HepG2 (cell line): ENCODE results near the gene HNF1B. TPM values are rescaled to one million over a fixed set of nuclear protein-coding genes. Genes with fewer than 3 reads are reported as not detected.

Experiments used
- EED ChIP-seq: sonication (generic); formaldehyde crosslinking; IDR thresholded peaks from 2 replicates; pipeline ENCODE4 v1.5.0; 2020; ENCODE audit warnings: mild to moderate bottlenecking, missing genetic modification reagents
- JUND ChIP-seq: sonication (generic); formaldehyde crosslinking; IDR thresholded peaks from 2 replicates; pipeline ENCODE4 v1.8.0; 2022; ENCODE audit warnings: mild to moderate bottlenecking, missing genetic modification reagents
- MBD4 ChIP-seq: IDR thresholded peaks from 2 replicates; pipeline ENCODE4 v1.6.1; 2012; ENCODE audit warnings: low read length, inconsistent platforms, borderline replicate concordance
- MTA1 ChIP-seq: sonication (generic); formaldehyde crosslinking; IDR thresholded peaks from 2 replicates; pipeline ENCODE4 v1.4.0; 2020; ENCODE audit warnings: missing genetic modification reagents, mild to moderate bottlenecking, borderline replicate concordance
- NFATC3 ChIP-seq: sonication (generic); formaldehyde crosslinking; IDR thresholded peaks from 2 replicates; pipeline ENCODE4 v1.5.1; 2020; ENCODE audit warnings: mild to moderate bottlenecking, missing genetic modification reagents
- NFKBIZ ChIP-seq: IDR thresholded peaks from 2 replicates; pipeline ENCODE4 v1.6.1; 2018; ENCODE audit warnings: missing genetic modification reagents, missing compliant biosample characterization
- NR2F1 ChIP-seq, 2 experiments: fragments of 450-650 bp in 1 of 2; formaldehyde crosslinking in 1 of 2; IDR thresholded peaks; 2 replicates each; pipeline versions ENCODE4 v1.5.0 to v1.6.1; 2016 to 2020; ENCODE audit warnings: mild to moderate bottlenecking in 1 of 2, missing compliant biosample characterization in 1 of 2, missing genetic modification reagents in 1 of 2, moderate library complexity in 1 of 2
- NR3C1 ChIP-seq: sonication (generic); formaldehyde crosslinking; IDR thresholded peaks from 2 replicates; pipeline ENCODE4 v1.4.0; 2020; ENCODE audit warnings: missing genetic modification reagents
- STAT5B ChIP-seq: sonication (generic); formaldehyde crosslinking; IDR thresholded peaks from 2 replicates; pipeline ENCODE4 v1.4.0; 2020; ENCODE audit warnings: missing genetic modification reagents
- XBP1 ChIP-seq: sonication (generic); formaldehyde crosslinking; IDR thresholded peaks from 2 replicates; pipeline ENCODE4 v1.5.0; 2020; ENCODE audit warnings: missing genetic modification reagents
- ZFAT ChIP-seq: sonication (generic); formaldehyde crosslinking; conservative IDR thresholded peaks from 2 replicates; pipeline ENCODE4 v1.8.1; 2023; ENCODE audit warnings: missing genetic modification reagents, inconsistent platforms
- ZNF326 ChIP-seq: sonication (generic); formaldehyde crosslinking; IDR thresholded peaks from 2 replicates; pipeline ENCODE4 v1.4.0; 2020; ENCODE audit warnings: missing genetic modification reagents, borderline replicate concordance
- ZNF737 ChIP-seq: sonication (generic); formaldehyde crosslinking; IDR thresholded peaks from 2 replicates; pipeline ENCODE4 v1.5.0; 2020; ENCODE audit warnings: missing genetic modification reagents, mild to moderate bottlenecking, borderline replicate concordance
- ZNF747 ChIP-seq: sonication (generic); formaldehyde crosslinking; IDR thresholded peaks from 2 replicates; pipeline ENCODE4 v1.8.1; 2023; ENCODE audit warnings: missing genetic modification reagents, mild to moderate bottlenecking, borderline replicate concordance
- polyA plus RNA-seq, 8 experiments: library from polyadenylated mRNA; depleted of rRNA in 3 of 8; stranded (reverse) in 7 of 8; unstranded in 1 of 8; fragments of >200 nt; fragmentation: Illumina TruSeq in 4 of 8; extraction: Trizol in 4 of 8; gene quantifications; 2 replicates each; pipeline versions ENCODE4 v1.2.1 to v1.2.3, GENCODE V29; 2011 to 2016; ENCODE audit warnings: low read depth in 4 of 8, missing spikeins in 1 of 8, mixed read lengths in 1 of 8; ENCODE audit not compliant: insufficient read depth in 1 of 8
- total RNA-seq, 5 experiments: library from RNA; depleted of rRNA; stranded (reverse); fragments of >200 nt; fragmentation: Illumina TruSeq; extraction: Trizol; gene quantifications; 2 replicates each; pipeline ENCODE4 v1.2.3, GENCODE V29; 2016; ENCODE audit warnings: low read depth in 1 of 5
- TF ChIP-seq, protein P1 (sequence below): sonication (generic); formaldehyde crosslinking; IDR thresholded peaks from 2 replicates; pipeline ENCODE4 v1.5.0; 2020; ENCODE audit warnings: missing genetic modification reagents
- TF ChIP-seq, protein P2 (sequence below), 2 experiments: fragments of 450-650 bp in 1 of 2; sonication (generic) in 1 of 2; formaldehyde crosslinking in 1 of 2; IDR thresholded peaks; 2 replicates each; pipeline versions ENCODE4 v1.6.1 to v1.8.0; 2016 to 2022; ENCODE audit warnings: antibody characterized with exemption in 1 of 2, mild to moderate bottlenecking in 1 of 2, missing genetic modification reagents in 1 of 2
- TF ChIP-seq, protein P3 (sequence below): sonication (generic); formaldehyde crosslinking; IDR thresholded peaks from 2 replicates; pipeline ENCODE4 v1.8.1; 2023; ENCODE audit warnings: mild to moderate bottlenecking, missing genetic modification reagents, borderline replicate concordance
- TF ChIP-seq, protein P4 (sequence below): IDR thresholded peaks from 2 replicates; pipeline ENCODE4 v1.6.1; 2012; ENCODE audit warnings: low read depth, low read length, improper control_type of control experiment

Gene HNF1B
- total and polyA plus RNA-seq, 2 of the 13 experiments (the other 11 are each of a cell fraction or from before 2014, with no cell fraction given): 1.9 to 5.3 TPM

DNA sequence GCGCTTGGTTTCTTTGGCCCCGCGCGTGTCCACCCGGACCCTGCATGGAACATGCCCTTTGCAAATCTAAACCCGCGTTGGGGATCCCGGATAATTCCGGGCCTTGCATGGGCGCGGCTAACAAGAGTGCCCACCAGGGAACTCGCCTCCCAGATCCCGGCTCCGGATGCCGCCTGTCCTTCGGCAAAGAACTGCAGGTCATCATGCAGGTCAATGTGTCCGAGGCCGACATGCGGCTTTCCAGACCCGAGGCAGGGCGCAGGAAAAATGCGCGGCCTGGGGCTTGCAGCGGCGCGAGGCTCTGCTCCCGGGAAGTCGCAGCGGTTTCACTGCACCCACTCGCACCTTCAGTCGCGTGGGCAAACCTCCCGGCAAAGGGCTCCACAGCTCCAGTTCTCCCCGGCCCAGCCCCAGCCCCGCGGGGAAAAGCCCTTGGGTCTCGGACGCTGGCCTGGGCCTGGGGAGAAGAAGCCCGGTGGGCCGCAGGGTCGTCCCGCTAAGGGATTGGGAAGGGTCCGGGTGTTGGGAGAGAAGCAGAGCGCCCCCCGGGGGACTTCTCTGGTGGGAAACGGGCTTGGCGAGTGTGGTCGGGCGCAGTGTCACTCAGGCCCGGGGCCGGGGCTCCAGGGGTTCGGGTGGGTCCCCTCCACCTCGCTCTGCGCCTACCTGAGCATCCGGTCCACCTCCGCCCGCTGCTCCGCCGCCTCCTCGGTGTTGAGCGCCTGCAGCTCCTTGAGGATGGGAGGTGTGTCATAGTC lies 805 bp downstream of the HNF1B start (continued):
- TF ChIP-seq, protein P1, sequence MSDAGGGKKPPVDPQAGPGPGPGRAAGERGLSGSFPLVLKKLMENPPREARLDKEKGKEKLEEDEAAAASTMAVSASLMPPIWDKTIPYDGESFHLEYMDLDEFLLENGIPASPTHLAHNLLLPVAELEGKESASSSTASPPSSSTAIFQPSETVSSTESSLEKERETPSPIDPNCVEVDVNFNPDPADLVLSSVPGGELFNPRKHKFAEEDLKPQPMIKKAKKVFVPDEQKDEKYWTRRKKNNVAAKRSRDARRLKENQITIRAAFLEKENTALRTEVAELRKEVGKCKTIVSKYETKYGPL (CRISPR knock-in tag): no peak
- TF ChIP-seq EED (0 out of 2 replicates have a peak, but pooled peaks have one; percentile 12), XBP1 (CRISPR knock-in tag) (no peak), JUND (CRISPR knock-in tag) (no peak), ZFAT (no peak), NFKBIZ (no peak), NR2F1 (CRISPR knock-in tag; IDR thresholded peaks at IDR 0.05) (0 out of 4 replicates have a peak, but pooled peaks of 1 of the 2 experiments have one; percentile 36), MTA1 (CRISPR knock-in tag) (peak; percentile 65; the same call in 1 of the 2 replicates), NFATC3 (CRISPR knock-in tag) (no peak), MBD4 (no peak), ZNF747 (no peak), ZNF326 (CRISPR knock-in tag) (no peak), STAT5B (CRISPR knock-in tag) (no peak), ZNF737 (CRISPR knock-in tag) (no peak), NR3C1 (CRISPR knock-in tag) (no peak)
- TF ChIP-seq, protein P2, sequence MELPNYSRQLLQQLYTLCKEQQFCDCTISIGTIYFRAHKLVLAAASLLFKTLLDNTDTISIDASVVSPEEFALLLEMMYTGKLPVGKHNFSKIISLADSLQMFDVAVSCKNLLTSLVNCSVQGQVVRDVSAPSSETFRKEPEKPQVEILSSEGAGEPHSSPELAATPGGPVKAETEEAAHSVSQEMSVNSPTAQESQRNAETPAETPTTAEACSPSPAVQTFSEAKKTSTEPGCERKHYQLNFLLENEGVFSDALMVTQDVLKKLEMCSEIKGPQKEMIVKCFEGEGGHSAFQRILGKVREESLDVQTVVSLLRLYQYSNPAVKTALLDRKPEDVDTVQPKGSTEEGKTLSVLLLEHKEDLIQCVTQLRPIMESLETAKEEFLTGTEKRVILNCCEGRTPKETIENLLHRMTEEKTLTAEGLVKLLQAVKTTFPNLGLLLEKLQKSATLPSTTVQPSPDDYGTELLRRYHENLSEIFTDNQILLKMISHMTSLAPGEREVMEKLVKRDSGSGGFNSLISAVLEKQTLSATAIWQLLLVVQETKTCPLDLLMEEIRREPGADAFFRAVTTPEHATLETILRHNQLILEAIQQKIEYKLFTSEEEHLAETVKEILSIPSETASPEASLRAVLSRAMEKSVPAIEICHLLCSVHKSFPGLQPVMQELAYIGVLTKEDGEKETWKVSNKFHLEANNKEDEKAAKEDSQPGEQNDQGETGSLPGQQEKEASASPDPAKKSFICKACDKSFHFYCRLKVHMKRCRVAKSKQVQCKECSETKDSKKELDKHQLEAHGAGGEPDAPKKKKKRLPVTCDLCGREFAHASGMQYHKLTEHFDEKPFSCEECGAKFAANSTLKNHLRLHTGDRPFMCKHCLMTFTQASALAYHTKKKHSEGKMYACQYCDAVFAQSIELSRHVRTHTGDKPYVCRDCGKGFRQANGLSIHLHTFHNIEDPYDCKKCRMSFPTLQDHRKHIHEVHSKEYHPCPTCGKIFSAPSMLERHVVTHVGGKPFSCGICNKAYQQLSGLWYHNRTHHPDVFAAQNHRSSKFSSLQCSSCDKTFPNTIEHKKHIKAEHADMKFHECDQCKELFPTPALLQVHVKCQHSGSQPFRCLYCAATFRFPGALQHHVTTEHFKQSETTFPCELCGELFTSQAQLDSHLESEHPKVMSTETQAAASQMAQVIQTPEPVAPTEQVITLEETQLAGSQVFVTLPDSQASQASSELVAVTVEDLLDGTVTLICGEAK (IDR thresholded peaks at IDR 0.05): no peak
- TF ChIP-seq, protein P2 (CRISPR knock-in tag; IDR thresholded peaks at IDR 0.05): peak; percentile 23; the same call in 1 of the 2 replicates
- TF ChIP-seq, protein P3, sequence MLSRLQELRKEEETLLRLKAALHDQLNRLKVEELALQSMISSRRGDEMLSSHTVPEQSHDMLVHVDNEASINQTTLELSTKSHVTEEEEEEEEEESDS: no peak
- TF ChIP-seq, protein P4, sequence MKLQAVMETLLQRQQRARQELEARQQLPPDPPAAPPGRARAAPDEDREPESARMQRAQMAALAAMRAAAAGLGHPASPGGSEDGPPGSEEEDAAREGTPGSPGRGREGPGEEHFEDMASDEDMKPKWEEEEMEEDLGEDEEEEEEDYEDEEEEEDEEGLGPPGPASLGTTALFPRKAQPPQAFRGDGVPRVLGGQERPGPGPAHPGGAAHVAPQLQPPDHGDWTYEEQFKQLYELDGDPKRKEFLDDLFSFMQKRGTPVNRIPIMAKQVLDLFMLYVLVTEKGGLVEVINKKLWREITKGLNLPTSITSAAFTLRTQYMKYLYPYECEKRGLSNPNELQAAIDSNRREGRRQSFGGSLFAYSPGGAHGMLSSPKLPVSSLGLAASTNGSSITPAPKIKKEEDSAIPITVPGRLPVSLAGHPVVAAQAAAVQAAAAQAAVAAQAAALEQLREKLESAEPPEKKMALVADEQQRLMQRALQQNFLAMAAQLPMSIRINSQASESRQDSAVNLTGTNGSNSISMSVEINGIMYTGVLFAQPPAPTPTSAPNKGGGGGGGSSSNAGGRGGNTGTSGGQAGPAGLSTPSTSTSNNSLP: no peak
